Measurements from ENCODE around the gene ICAM1.

ICAM1 gene

DNA sequence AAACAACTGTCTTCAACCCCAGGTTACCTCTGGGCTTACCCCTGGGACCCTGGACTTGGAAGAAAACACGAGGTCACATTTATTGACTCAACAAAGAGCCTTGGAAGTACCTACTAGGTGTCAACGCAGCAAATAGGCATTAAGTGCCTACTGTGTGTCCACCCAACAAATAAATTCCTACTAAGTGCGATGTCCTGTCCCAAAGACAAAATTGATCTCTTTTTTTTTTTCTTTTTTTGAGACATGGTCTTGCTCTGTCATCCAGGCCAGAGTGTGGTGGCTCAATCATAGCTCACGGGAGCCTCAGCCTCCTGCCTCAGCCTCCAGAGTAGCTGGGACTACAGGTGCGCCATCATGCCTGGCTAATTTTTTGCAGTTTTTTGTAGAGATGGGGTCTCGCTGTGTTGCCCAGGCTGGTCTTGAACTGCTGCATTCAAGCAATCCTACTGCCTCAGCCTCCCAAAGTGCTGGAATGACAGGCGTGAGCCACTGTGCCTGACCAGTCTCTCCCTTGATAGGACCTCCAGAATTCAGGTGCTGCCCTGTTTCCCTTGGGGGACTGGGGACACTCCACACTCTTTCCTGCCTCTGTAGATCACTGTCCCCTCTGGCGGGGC lies 39.2 kb upstream of the ICAM1 start:
- TF ChIP-seq TOX (CRISPR knock-in tag; IDR thresholded peaks at IDR 0.05; ENCODE audit: borderline replicate concordance) (no peak), GLIS3 (CRISPR knock-in tag; IDR thresholded peaks at IDR 0.05) (no peak), CSDC2 (CRISPR knock-in tag; IDR thresholded peaks at IDR 0.05) (no peak), ESRRG (CRISPR knock-in tag; IDR thresholded peaks at IDR 0.05) (no peak), ZFP3 (CRISPR knock-in tag; IDR thresholded peaks at IDR 0.05) (no peak), ISL1 (CRISPR knock-in tag; IDR thresholded peaks at IDR 0.05) (no peak), ZFP30 (CRISPR knock-in tag; IDR thresholded peaks at IDR 0.05) (no peak), OSR1 (CRISPR knock-in tag; IDR thresholded peaks at IDR 0.05) (no peak), ZNF565 (CRISPR knock-in tag; conservative IDR thresholded peaks at IDR 0.05; ENCODE audit: low read depth) (no peak), ZC3H10 (CRISPR knock-in tag; IDR thresholded peaks at IDR 0.05) (no peak), ARNTL (CRISPR knock-in tag; IDR thresholded peaks at IDR 0.05; ENCODE audit: borderline replicate concordance, low read depth) (no peak), PPARA (CRISPR knock-in tag; IDR thresholded peaks at IDR 0.05; ENCODE audit: borderline replicate concordance) (no peak), ZNF8 (CRISPR knock-in tag; IDR thresholded peaks at IDR 0.05) (no peak), ZNF70 (CRISPR knock-in tag; IDR thresholded peaks at IDR 0.05) (no peak), BACH2 (CRISPR knock-in tag; IDR thresholded peaks at IDR 0.05; ENCODE audit: borderline replicate concordance) (no peak), TCF4 (CRISPR knock-in tag; IDR thresholded peaks at IDR 0.05; ENCODE audit: borderline replicate concordance) (no peak), RARB (CRISPR knock-in tag; IDR thresholded peaks at IDR 0.05) (no peak), SNAI2 (CRISPR knock-in tag; IDR thresholded peaks at IDR 0.05) (no peak)
- TF ChIP-seq, protein P1, sequence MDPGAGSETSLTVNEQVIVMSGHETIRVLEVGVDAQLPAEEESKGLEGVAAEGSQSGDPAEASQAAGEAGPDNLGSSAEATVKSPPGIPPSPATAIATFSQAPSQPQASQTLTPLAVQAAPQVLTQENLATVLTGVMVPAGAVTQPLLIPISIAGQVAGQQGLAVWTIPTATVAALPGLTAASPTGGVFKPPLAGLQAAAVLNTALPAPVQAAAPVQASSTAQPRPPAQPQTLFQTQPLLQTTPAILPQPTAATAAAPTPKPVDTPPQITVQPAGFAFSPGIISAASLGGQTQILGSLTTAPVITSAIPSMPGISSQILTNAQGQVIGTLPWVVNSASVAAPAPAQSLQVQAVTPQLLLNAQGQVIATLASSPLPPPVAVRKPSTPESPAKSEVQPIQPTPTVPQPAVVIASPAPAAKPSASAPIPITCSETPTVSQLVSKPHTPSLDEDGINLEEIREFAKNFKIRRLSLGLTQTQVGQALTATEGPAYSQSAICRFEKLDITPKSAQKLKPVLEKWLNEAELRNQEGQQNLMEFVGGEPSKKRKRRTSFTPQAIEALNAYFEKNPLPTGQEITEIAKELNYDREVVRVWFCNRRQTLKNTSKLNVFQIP (CRISPR knock-in tag; IDR thresholded peaks at IDR 0.05; ENCODE audit: borderline replicate concordance, low read depth): no peak
- TF ChIP-seq, protein P2, sequence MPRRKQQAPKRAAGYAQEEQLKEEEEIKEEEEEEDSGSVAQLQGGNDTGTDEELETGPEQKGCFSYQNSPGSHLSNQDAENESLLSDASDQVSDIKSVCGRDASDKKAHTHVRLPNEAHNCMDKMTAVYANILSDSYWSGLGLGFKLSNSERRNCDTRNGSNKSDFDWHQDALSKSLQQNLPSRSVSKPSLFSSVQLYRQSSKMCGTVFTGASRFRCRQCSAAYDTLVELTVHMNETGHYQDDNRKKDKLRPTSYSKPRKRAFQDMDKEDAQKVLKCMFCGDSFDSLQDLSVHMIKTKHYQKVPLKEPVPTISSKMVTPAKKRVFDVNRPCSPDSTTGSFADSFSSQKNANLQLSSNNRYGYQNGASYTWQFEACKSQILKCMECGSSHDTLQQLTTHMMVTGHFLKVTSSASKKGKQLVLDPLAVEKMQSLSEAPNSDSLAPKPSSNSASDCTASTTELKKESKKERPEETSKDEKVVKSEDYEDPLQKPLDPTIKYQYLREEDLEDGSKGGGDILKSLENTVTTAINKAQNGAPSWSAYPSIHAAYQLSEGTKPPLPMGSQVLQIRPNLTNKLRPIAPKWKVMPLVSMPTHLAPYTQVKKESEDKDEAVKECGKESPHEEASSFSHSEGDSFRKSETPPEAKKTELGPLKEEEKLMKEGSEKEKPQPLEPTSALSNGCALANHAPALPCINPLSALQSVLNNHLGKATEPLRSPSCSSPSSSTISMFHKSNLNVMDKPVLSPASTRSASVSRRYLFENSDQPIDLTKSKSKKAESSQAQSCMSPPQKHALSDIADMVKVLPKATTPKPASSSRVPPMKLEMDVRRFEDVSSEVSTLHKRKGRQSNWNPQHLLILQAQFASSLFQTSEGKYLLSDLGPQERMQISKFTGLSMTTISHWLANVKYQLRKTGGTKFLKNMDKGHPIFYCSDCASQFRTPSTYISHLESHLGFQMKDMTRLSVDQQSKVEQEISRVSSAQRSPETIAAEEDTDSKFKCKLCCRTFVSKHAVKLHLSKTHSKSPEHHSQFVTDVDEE (CRISPR knock-in tag; IDR thresholded peaks at IDR 0.05): no peak

DNA sequence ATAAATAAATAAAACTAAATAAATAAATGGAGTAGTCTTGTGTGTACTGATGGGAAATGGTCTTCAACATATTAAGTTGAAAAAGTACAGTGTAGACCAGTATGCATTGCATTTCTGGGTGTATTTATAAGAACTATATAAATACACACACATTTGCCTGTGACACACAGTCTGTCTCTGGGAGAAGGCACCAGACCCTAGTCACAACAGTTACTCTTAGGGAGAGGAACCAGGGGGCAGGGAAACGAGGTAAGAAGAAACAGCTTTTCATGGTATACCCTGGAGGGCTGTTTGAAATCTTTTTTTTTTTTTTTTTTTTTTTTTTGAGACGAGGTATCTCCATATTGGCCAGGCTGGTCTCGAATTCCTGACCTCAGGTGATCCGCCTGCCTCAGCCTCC lies 37.0 kb upstream of the ICAM1 start:
- no peak for TF ChIP-seq ZNF70 (CRISPR knock-in tag; IDR thresholded peaks at IDR 0.05)
- TF ChIP-seq BACH2 (CRISPR knock-in tag; IDR thresholded peaks at IDR 0.05; ENCODE audit: borderline replicate concordance): no peak
- TF ChIP-seq ISL1 (CRISPR knock-in tag; IDR thresholded peaks at IDR 0.05): no peak
- no peak for TF ChIP-seq ZNF565 (CRISPR knock-in tag; conservative IDR thresholded peaks at IDR 0.05; ENCODE audit: low read depth)
- no peak for TF ChIP-seq TCF4 (CRISPR knock-in tag; IDR thresholded peaks at IDR 0.05; ENCODE audit: borderline replicate concordance)
- TF ChIP-seq, protein P3, sequence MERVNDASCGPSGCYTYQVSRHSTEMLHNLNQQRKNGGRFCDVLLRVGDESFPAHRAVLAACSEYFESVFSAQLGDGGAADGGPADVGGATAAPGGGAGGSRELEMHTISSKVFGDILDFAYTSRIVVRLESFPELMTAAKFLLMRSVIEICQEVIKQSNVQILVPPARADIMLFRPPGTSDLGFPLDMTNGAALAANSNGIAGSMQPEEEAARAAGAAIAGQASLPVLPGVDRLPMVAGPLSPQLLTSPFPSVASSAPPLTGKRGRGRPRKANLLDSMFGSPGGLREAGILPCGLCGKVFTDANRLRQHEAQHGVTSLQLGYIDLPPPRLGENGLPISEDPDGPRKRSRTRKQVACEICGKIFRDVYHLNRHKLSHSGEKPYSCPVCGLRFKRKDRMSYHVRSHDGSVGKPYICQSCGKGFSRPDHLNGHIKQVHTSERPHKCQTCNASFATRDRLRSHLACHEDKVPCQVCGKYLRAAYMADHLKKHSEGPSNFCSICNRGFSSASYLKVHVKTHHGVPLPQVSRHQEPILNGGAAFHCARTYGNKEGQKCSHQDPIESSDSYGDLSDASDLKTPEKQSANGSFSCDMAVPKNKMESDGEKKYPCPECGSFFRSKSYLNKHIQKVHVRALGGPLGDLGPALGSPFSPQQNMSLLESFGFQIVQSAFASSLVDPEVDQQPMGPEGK (CRISPR knock-in tag; IDR thresholded peaks at IDR 0.05; ENCODE audit: borderline replicate concordance): no peak
- TF ChIP-seq ARNTL (CRISPR knock-in tag; IDR thresholded peaks at IDR 0.05; ENCODE audit: borderline replicate concordance, low read depth): no peak
- no peak for TF ChIP-seq ZFP3 (CRISPR knock-in tag; IDR thresholded peaks at IDR 0.05)
- TF ChIP-seq CSDC2 (CRISPR knock-in tag; IDR thresholded peaks at IDR 0.05): no peak
- TF ChIP-seq PPARA (CRISPR knock-in tag; IDR thresholded peaks at IDR 0.05; ENCODE audit: borderline replicate concordance): no peak
- TF ChIP-seq ZFP30 (CRISPR knock-in tag; IDR thresholded peaks at IDR 0.05): no peak
- TF ChIP-seq TOX (CRISPR knock-in tag; IDR thresholded peaks at IDR 0.05; ENCODE audit: borderline replicate concordance): no peak
- TF ChIP-seq ZC3H10 (CRISPR knock-in tag; IDR thresholded peaks at IDR 0.05): no peak
- no peak for TF ChIP-seq CSRNP3 (CRISPR knock-in tag; IDR thresholded peaks at IDR 0.05)
- TF ChIP-seq ZNF8 (CRISPR knock-in tag; IDR thresholded peaks at IDR 0.05): no peak
- TF ChIP-seq GLIS3 (CRISPR knock-in tag; IDR thresholded peaks at IDR 0.05): no peak
- TF ChIP-seq OSR1 (CRISPR knock-in tag; IDR thresholded peaks at IDR 0.05): no peak
- TF ChIP-seq CREB5 (CRISPR knock-in tag; IDR thresholded peaks at IDR 0.05; ENCODE audit: low read depth): no peak
- ATAC-seq: no peak

More for the DNA sequence above, 39.2 kb upstream of the ICAM1 start:
- ATAC-seq: no peak

Measured in SK-N-SH treated with all-trans-retinoic acid at 6 μM for 48 hours (cell line).